GM21360 (cell line): ENCODE results near the gene ZBTB45.
"Not testable (repeated sequence)": the region's sequence is repeated elsewhere in the genome, so short reads cannot be mapped to it uniquely, and the experiment has no call there.

Experiments used
- ATAC-seq: cut with Tn5 transposase; IDR thresholded peaks from one replicate; pipeline ENCODE4 v1.9.1; 2021; ENCODE audit warnings: mild to moderate bottlenecking, moderate library complexity; ENCODE audit not compliant: unreplicated experiment

ZBTB45 gene

DNA sequence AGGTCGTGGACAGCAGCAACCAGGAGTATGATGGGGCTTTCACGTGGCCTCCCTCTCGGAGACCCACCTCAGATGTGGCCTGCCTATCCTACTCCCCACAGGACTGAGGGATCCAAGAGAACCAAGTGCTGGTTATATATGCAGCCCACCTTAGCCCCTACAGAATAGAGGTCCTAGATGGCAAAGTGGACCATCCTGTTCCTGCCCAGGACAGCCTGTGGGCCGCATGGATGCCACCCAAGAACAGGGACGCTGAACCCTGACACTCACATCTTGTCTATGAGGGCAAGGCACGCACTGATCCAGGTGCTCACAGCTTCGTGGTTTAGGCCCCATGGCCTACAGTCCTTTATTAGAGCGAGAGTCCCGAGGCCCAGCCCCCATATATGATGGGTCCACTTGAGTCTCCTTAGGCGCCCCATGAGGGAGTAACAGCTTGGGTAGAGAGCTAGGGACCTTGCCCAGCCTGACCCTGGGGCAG, 6.4 kb downstream of the ZBTB45 start:
- ATAC-seq: no peak

DNA sequence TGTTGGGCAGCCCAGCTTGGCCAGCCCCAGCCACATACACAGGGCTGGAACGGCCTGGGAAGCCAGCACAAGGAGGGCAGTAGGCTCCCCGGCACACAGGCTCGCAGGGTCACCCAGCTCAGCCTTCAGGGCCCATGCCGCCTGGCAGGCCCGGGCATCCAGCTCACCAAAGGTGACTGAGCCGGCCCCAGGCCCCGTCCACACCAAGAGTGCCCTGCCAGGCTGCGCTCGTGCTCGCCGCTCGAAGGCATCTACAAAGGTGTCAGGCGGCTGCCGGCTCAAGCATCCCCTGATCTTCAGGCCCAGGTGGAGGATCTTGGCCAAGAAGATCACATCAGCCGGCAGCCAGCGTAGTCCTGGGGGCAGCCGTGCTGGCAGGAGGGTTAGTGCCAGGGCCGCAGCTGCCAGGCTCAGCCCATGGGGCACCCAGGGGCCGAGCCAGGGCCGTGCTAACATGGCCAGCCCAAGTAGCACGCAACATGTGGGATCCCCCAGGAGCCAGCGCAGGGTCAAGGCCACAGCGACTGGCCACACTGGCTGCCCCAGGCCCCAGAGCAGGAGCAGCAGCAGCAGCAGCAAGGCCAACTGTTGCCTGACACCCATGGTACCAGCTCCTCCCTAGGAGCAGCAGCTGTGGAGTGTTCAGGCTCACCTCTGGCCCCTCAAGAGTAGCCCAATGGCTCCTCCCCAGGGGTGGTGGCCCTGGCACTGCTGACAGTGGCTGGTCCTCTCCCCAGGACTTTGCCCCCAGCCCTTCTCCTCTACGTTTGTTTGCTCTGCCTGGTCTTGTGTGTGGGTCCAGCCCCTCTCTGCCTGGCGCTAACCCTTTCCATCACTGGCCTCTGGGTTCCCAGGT, 8.0 kb downstream of the ZBTB45 start, which contains the start of gene SLC27A5:
SLC27A5 (minus strand) TSS at position 640 of the 856 bp plus-strand sequence; CDS start at position 603, 37 bp downstream.
- ATAC-seq: no peak

DNA sequence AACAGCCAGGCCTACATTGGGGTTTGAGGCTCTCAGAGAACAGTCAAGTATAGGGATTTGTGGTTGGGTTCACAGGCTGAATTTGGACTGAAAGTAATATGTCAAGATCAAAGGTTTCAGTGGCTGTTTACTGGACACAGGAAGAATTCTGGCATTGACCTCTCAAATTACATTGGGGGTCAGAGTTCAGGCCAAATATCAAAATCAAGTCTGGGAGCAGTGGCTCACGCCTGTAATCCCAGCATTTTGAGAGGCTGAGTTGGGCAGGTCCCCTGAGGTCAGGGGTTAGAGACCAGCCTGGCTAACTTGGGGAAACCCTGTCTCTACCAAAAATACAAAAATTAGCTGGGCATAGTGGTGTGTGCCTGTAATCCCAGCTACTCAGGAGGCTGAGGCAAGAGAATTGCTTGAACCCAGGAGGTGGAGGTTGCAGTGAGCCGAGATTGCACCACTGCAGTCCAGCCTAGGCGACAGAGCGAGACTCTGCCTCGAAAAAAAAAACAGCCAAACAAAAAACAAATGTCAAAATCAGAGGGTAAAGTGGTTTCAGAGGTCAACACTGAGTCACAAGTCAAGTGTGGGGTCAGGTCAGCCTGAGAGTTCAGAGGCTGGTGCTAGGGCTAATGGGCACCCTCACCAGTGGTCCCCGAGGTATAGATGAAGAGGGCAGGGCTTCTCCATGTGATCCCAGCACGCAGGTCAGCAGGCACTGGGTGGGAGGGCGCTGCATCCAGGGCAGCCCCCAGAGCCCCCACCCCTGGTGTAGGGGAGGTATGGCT, 9.3 kb downstream of the ZBTB45 start:
- ATAC-seq: no peak

DNA sequence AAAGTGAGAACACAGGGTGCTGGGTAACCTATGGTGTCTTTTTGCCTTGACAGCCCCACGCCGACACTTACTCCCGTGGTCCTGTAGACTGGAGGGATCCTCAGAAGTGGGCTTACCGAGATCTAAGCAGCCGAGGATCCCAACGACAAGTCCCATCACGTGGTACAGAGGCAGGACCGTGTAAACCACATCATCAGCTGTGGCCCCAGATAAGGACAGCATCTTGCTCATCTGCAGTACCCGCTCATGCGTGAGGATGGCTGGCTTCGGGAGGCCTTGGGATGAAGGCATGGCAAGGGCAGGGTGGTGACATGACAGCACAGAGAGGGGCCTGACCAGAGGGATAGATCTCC, 9.9 kb downstream of the ZBTB45 start:
- no peak for ATAC-seq

DNA sequence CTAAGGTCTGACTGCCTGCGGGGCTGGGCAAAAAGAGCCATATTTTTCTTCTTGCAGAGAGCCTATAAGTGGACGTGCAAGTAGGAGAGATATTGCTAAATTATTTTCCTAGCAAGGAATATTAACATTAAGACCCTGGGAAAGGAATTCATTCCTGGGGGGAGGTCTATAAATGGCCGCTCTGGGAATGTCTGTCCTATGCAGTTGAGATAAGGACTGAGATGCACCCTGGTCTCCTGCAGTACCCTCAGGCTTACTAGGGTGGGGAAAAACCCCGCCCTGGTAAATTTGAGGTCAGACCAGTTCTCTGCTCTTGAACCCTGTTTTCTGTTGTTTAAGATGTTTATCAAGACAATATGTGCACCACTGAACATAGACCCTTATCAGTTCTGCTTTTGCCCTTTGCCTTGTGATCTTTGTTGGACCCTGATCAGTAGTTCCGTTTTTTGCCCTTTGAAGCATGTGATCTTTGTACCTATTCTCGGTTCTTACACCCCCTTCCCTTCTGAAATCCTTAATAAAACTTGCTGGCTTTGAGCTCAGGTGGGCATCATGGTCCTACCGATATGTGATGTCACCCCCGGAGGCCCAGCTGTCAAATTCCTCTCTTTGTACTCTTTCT, 11.9 kb downstream of the ZBTB45 start:
- not testable (repeated sequence) for ATAC-seq

DNA sequence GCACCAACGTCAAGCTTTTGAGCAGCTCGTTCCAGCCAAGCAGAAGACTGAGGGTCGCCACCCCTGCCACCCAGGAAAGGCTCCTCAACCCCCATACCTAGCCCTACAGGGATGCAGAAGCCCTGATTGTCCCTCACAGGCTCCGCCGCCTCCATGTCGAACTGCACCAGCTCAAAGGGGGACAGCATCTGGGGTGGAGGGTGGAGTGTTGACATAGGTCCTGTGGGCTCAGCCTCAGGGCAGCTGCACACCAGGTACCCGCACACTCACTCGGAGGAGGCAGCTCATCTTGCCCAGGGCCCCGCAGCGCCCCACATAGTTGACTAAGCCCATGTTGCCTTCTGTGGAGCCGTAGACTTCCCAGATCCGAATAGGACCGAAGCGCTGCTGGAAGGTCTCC, 19.4 kb downstream of the ZBTB45 start:
- no peak for ATAC-seq

DNA sequence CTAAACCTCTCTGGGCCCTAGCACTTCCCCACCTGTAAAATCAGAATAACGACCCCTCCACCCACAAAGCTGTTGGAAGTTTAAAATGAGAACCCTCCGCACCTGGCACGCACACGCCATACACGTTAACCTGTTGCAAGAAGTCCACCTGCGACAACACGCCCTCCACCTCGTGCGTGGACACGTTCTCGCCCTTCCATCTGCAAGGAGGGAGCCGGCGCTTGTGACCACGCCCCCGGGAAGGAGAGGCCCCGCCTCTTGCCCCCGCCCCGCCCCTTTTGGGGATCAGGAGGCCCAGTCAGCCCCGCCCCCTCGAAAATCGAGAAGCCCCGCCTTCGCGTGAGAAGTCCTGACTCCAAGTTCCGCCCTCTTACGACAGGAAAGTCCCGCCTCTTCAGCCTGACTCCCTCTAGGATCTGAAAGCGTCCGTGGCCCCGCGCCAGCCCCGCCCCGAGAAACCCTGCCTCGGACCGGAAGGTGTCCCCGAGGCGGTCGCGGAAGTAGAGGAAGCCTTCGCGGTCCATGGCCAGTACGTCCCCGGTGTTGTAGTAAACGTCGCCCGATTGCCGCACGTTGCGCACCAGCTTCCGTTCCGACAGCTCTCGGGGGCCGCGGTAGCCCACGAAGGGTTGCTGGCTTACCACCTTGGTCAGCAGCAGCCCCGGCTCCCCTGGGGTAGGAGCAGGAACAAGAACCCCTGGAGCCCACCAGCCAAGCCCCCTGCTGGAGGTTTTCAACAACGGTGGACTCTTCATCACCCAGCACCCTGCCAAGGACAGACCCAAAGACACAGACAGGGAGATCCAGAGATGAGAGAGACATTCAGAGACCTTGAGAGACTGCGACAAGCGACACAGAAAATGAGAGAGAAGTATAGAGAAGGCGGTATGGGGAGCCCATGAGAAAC, 20.3 kb downstream of the ZBTB45 start:
- peak; percentile 76 for ATAC-seq

DNA sequence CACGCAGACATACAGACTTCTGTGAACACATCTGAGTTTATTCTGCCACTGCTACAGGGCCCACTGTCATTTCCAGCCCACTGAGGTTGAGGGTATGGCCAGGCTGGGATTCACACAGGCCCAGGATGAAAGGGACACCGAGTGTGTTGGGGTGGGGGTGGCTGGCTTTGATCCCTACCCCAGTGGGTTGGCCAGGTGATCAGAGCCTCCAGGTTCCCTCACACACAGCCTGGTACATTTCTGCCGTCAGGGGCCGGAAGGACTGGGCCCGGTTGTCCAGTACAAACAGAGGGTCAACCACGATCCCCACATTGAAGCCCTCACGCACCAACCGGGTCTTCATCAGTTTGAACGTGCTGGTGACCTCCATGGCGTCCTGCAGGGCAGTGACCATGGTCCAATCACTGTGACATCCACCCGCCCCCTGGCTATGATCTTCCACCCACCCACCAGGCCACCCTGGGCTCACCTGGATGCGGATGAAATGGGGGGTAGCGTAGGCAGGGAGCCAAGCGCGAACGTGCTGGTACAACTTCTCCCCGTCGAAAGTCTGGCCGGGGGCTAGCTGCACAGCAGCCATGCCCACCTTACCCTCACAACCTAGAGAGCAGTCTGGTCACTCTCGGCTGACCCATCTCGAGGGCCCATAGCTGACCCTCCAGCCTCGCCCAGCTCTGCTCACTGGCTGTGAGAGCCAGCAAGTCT, 21.1 kb downstream of the ZBTB45 start:
- ATAC-seq: no peak

DNA sequence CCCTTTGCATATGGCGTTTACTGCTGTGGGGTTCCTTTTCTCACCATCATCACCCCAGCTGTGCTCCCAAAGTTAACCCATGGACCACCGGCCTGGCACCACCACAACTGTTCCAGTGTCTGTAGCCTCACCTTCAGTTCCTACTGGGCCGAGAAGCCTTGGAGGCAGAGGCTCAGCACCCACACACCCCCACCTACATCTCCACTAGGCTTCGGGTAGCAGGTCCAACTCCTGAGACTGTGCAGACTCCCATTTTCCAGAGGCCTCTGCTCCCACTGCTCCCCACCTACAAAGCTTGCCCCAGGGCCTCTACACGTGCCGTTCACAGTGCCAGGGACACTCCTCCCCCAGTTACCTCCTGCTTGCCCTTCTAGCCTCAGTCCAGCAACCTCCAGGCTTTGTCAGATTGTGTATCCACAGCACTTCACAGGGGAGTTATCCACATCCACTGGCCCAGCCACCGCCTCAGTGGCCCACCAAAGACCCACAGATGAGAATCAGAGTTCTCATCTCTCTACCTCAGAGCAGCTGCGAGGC, 21.9 kb downstream of the ZBTB45 start:
- no peak for ATAC-seq

DNA sequence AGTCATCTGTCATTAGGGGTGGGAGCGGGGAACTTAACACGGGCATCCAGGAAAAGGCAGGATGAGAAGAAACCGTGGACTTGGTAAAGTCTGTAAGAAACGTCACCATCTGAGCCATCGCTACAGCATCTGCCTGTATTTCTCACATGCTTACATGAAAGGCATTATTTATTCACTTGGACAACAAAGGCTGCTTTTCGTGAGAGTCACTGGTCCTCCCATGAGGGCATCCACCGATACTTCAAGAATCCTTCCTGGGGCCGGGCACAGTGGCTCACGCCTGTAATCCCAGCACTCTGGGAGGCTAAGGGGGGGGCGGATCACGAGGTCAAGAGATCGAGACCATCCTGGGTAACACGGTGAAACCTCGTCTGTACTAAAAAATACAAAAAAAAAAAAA, 27.3 kb downstream of the ZBTB45 start:
- ATAC-seq: no peak

DNA sequence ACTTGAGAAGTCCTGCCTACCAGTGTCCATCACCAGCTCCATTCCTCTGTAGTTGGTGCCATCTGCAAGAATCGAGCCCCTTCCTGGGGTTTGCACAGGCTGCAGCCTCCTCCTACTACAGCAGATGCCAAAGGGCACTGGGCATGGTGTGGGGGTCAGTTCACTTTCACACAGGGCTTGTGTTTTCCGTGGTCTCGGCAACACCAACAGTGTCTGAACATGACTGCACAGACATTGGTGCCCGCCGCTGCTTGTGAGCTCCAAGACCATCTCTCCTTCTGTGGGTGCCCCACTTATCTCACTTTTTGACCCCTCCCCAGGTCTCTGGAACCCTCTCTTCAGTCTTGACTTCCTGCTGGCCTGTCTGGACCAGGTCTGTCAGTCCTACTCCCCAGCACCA, 28.2 kb downstream of the ZBTB45 start:
- ATAC-seq: no peak

DNA sequence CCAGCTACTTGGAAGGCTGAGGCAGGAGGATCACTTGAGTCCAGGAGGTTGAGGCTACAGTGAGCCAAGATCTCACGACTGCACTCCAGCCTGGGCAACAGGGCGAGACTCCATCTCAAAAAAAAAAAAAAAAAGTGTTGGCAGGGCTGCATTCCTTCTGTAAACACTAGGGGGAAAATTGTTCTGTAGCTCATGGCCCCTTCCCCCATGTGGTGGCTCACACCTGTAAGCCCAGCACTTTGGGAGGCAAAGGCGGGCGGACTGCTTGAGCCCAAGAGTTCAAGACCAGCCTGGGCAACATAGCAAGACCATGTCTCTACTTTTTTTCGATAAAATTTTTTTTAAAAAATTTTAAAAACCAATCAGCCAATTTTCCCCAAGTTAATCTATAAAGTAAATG, 35.3 kb downstream of the ZBTB45 start:
- ATAC-seq: not testable (repeated sequence)

DNA sequence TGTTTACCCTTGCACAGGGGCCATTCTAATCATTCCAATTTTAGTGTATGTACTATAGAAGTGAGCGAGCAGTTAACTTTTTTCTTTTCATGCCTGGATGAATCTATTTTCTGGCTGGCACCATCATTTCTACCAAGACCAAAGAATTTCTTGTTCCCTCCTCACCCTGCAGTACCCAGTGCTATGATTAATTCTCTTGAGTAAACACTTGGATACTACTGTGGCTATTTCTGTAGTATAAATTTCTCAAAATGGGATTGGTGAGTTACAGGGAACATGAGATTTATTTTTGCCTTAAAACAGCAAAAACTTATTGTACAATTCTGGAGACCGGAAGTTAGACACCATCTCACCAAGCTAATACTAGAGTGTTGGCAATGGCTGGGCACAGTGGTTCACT, 35.8 kb downstream of the ZBTB45 start:
- no peak for ATAC-seq

DNA sequence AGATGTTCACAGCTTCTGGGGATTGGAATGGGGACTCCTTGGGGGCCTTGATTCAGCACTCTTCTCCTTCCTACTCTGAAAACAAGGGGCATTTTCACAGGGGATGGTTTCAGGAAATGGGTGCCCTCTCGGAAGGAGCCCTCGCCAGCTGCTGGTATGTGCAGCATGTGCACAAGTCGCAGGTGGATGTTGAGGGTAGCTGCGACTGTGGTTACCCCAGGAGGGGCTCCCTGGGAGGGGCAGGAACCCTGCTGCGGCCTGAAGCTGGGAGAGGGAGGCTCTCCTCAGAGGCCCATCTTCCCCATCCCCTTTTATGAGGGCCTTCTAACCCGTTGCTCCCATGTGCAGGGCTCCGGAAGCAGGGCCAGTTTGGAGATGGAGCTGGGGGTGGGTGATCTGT, 37.2 kb downstream of the ZBTB45 start:
- ATAC-seq: no peak

DNA sequence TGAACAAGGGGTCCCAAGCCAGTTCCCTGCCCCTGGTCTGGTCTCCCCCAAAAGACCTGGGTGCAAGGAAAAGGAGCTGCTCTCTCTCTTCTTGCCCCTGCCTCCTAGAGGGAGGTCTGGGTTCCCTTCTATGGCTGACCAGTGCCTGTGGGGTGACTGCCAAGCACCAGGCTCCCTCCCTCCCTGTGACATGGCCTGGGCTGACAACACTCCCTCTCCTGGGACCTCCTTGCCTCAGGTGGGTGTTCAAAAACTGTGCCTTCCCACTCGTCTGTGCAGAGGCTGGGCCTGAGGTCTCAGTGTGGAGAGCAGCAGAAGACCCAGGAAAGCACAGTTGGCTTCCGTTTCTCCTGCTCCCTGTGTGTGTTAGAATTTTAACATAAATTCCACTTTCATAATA, 38.8 kb downstream of the ZBTB45 start:
- ATAC-seq: no peak

DNA sequence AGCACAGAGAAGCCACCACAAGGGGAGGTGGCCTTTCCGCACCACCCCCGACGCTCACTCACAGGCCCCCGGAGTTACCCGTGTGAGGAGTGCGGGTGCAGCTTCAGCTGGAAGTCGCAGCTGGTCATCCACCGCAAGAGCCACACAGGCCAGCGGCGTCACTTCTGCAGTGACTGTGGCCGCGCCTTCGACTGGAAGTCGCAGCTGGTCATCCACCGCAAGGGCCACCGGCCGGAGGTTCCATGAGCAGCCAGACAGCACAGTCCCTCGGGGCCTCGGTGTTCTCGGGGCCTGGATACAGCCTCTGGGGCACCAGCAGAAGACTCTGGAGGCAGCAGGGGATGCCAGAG, 39.2 kb downstream of the ZBTB45 start:
- ATAC-seq: no peak

DNA sequence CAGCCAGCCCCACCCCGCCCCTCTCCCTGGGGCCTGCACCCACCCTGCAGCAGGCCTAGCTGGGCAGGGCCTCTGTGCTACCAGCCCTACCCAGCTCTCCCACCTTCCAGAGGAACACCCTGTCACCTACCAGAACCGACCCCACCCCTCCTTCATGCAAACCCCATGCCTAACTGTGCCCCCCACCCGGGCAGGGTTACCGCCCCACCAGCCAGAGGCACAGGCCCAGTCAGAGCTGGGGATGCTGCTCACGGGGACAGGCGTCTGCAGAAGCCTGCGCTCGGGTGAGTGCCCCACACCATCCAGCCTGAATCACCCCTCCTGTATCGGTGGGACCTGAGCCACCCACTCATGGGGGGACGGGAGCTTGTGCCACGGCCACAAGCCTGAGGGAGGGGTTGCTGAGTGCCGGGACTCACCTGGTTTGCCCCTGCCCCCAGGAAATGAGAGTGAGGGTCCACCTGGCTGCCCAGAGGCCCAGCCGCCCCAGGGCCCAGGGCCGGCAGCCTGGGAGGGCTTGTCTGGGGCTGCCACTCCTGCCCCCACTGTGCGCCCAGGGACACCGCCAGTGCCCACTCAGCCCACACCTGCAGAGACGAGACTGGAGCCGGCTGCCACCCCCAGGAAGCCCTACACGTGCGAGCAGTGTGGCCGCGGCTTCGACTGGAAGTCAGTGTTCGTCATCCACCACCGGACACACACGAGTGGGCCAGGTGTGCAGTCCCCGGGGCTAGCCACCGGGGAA, 39.7 kb downstream of the ZBTB45 start:
- no peak for ATAC-seq

DNA sequence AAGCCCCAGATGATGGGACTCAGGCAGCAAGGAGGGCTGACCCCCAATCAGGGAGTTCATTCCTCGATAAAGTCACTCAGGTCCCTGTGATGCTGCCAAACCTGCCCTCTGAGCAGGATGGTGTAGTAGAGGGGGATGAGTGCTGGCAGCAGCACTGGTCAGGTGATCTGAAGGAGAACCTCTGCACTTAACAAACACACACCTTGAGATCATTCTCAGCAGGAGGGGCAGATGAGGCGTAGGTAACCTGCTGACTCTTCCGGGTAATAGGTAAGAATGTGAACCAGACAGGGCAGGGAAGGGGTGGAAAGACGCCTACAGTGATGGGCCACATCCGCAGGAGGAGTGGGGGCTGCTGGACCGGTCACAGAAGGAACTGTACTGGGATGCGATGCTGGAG, 40.3 kb downstream of the ZBTB45 start:
- ATAC-seq: no peak

DNA sequence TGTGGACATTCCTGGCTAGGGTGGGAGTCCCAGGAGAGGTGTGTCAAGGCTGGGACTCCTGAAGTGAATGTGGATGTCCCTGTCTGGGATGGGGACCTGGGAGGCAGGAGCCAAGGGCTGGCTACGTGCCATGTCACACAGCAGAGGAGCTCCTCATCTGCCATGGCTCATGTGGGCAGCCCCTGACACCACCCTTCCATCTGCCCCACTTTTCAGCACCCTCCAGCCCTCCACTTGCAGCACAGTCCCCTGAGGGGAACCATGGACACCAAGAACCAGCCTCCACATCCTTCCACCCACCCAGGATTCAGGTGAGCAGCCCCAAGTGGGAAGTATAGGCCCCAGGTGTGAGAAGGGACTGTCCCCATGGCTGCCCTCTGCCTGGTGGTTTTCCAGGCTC, 41.7 kb downstream of the ZBTB45 start:
- no peak for ATAC-seq
